Uterus (tissue), 2 donors: ENCODE data around the gene PEMT.

ENCODE experiments used
- POLR2A ChIP-seq, 2 donors: fragments of 450-650 bp; IDR thresholded peaks; one replicate each; pipeline ENCODE4 v1.6.1; 2016; ENCODE audit warnings: antibody characterized with exemption in 2 of 2, mild to moderate bottlenecking in 1 of 2, moderate library complexity in 1 of 2
- TF ChIP-seq, protein P1 (sequence below), 4 experiments: fragments of 200-600 bp in 2 of 4; fragments of 450-650 bp in 2 of 4; sonication (generic) in 2 of 4; IDR thresholded peaks; one replicate each; pipeline ENCODE4 v1.5.1; 2016 to 2019; ENCODE audit warnings: antibody characterized with exemption in 4 of 4, mild to moderate bottlenecking in 2 of 4, moderate library complexity in 1 of 4

DNA sequence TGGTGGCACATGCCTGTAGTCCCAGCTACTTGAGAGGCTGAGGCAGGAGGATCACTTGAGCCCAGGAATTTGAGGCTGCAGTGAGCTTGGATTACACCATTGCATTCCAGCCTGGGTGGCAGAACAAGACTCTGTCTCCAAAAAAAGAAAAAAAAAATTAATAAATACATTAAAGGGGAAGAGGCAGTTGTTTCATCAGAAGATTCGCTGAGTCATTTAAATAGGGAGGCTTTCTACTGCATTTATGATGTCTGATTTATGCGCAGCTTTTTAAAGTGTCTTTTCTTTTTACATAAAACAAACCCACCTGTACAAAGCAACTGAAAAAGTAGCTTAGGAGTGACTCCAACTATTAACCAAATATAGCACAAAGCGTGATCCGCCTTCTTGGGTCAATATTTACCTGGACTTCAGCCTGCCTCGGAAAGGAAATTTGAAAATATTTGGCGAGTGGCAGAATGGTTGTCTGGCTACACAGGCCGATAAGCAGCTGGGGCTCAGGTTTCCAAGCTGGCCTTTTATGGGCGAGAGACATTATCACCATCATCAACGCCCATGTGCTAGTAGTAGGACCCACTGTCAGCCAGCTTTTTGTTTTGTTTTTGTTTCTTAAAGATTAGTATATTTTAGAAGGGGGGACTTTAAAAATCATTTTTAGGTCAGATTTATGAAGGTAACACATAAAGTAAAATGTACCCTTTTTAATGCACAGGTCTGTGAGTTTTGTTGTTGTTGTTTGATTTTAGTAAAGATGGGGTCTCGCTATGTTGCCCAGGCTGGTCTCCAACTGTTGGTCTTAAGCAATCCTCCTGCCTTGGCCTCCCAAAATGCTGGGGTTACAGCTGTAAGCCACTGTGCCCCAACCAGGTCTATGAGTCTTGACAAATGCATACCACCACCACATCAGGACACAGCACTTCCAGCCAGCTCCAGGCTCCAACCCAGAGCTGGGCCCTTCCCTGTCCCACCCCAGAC lies 52.8 kb downstream of the PEMT start:
- TF ChIP-seq, protein P1, sequence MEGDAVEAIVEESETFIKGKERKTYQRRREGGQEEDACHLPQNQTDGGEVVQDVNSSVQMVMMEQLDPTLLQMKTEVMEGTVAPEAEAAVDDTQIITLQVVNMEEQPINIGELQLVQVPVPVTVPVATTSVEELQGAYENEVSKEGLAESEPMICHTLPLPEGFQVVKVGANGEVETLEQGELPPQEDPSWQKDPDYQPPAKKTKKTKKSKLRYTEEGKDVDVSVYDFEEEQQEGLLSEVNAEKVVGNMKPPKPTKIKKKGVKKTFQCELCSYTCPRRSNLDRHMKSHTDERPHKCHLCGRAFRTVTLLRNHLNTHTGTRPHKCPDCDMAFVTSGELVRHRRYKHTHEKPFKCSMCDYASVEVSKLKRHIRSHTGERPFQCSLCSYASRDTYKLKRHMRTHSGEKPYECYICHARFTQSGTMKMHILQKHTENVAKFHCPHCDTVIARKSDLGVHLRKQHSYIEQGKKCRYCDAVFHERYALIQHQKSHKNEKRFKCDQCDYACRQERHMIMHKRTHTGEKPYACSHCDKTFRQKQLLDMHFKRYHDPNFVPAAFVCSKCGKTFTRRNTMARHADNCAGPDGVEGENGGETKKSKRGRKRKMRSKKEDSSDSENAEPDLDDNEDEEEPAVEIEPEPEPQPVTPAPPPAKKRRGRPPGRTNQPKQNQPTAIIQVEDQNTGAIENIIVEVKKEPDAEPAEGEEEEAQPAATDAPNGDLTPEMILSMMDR (IDR thresholded peaks at IDR 0.05), result no peak
- TF ChIP-seq POLR2A (IDR thresholded peaks at IDR 0.05), result no peak
